Activated T-cell treated with anti-CD3 and anti-CD28 coated beads for 24 hours (primary cell): ENCODE results near the gene WDR54.

ENCODE experiments used
- DNase-seq: peaks from one replicate; pipeline ENCODE4 v3.0.0-alpha.2; 2020; ENCODE audit warnings: low read depth

The WDR54 gene

GRCh38 chr2:74421221-74421870 lies at the start of gene WDR54, which contains the start of gene C2orf81:
TSS of gene WDR54 (plus strand) at chr2:74421730. CDS start at chr2:74422154, 424 bp downstream.
TSS of gene C2orf81 (minus strand) at chr2:74421619. CDS start at chr2:74421560, 59 bp downstream.
- DNase-seq, result peak; percentile 92

GRCh38 chr2:74372674-74373073 lies 48.9 kb upstream of the WDR54 start:
- DNase-seq, result no peak

GRCh38 chr2:74373221-74373676 lies 48.3 kb upstream of the WDR54 start:
- DNase-seq, result no peak

- no peak for DNase-seq
Measured at GRCh38 chr2:74373985-74374384, 47.5 kb upstream of the WDR54 start.

- no peak for DNase-seq
Measured at GRCh38 chr2:74374509-74375205, 46.9 kb upstream of the WDR54 start.

GRCh38 chr2:74375838-74376237 lies 45.7 kb upstream of the WDR54 start:
- no peak for DNase-seq

- DNase-seq, result no peak
Measured at GRCh38 chr2:74378007-74378406, 43.5 kb upstream of the WDR54 start.

GRCh38 chr2:74379851-74380789 lies 41.4 kb upstream of the WDR54 start, which contains the start of gene DCTN1:
TSS of gene DCTN1 (minus strand) at chr2:74380311. CDS start at chr2:74380037, 274 bp downstream.
- DNase-seq, result no peak

- DNase-seq, result no peak
Measured at GRCh38 chr2:74381751-74382150, 39.8 kb upstream of the WDR54 start.

- DNase-seq, result no peak
Measured at GRCh38 chr2:74383254-74383653, 38.3 kb upstream of the WDR54 start.

GRCh38 chr2:74384051-74384450 lies 37.5 kb upstream of the WDR54 start:
- no peak for DNase-seq

GRCh38 chr2:74385396-74385795 lies 36.1 kb upstream of the WDR54 start:
- no peak for DNase-seq

- DNase-seq, result no peak
Measured at GRCh38 chr2:74387346-74387745, 34.2 kb upstream of the WDR54 start.

GRCh38 chr2:74390606-74391005 lies 30.9 kb upstream of the WDR54 start:
- DNase-seq, result no peak

GRCh38 chr2:74391209-74391579 lies 30.3 kb upstream of the WDR54 start:
- no peak for DNase-seq

- DNase-seq, result peak; percentile 90
Measured at GRCh38 chr2:74391580-74392448, 29.7 kb upstream of the WDR54 start.

GRCh38 chr2:74392449-74392743 lies 29.1 kb upstream of the WDR54 start:
- DNase-seq, result no peak

- DNase-seq, result no peak
Measured at GRCh38 chr2:74393525-74393924, 28.0 kb upstream of the WDR54 start.

GRCh38 chr2:74396149-74396548 lies 25.4 kb upstream of the WDR54 start:
- DNase-seq, result no peak

- no peak for DNase-seq
Measured at GRCh38 chr2:74399785-74400184, 21.7 kb upstream of the WDR54 start.

- no peak for DNase-seq
Measured at GRCh38 chr2:74401891-74402290, 19.6 kb upstream of the WDR54 start.

- no peak for DNase-seq
Measured at GRCh38 chr2:74406035-74406434, 15.5 kb upstream of the WDR54 start.
